Smooth muscle cell of the pulmonary artery (primary cell): ENCODE data around the gene ANXA2R. TPM values are rescaled to one million over a fixed set of nuclear protein-coding genes. Genes with fewer than 3 reads are reported as not detected.

ENCODE experiments used
- total RNA-seq: library from RNA; depleted of rRNA; stranded (reverse); fragments of >200 nt; gene quantifications from 2 replicates; pipeline ENCODE4 v1.2.3, GENCODE V29; 2014

Gene ANXA2R
- 1.8 and 2.3 TPM in 2 replicates for total RNA-seq

DNA sequence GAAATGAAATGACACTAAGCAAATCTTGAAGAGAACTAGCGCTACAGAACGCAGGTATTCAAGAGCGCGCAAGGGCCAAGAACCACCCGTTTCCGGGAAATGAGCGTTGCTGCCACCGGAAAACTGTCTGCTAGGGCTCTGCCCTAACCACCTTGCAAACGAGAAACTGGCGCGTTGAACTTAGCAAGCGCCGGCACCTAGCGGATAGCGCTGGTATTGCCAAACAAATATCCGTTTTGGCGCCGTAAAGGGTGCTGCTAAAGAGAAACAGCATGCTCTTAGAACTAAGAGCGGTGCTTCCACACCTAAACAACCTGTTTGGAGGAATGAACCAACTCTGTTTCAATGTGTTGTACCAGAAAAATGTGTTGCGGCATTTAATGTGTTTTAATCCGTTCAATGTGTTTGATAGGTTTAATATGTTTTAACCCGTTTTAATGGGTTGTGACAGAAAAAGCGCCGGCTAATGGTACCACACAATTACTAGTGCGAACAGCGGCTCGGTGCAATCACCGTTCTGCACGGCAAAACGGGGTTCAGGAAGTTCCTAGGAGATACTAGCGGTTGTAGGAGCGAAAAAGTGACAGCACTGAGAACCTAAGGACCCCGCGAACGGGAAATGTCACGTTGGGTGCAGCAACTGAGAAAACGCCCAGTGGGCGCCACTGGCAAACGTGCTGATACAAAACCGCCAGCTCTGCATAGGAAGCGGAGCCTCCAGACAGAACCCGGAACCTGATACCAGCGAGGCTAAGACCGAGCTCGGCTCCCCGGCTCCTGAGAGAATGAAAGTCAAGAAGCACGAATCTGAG is at the start of gene ANXA2R:
TSS of gene ANXA2R (minus strand) at position 33 of the 812 bp plus-strand sequence. CDS start 273 bp downstream, outside the sequence.

Other genes with a start within 250 kb of the ANXA2R start
- gene SELENOP, start 228.4 kb downstream of the ANXA2R start, total RNA-seq, result 2.5 and 15.6 TPM in 2 replicates
- 24.6 and 30.2 TPM in 2 replicates for gene ZNF131, start 80.6 kb upstream of the ANXA2R start, total RNA-seq
- gene NIM1K, start 151.9 kb upstream of the ANXA2R start, total RNA-seq, result 2.7 and 3.2 TPM in 2 replicates